Testis (tissue), 2 donors: ENCODE results near the gene TSPAN32.

Experiments used
- CTCF ChIP-seq, 3 experiments: fragments of 450-650 bp in 2 of 3; fragments of 200-600 bp in 1 of 3; sonication (generic) in 1 of 3; IDR thresholded peaks; one replicate each; pipeline ENCODE4 v1.5.1; 2016 to 2019; ENCODE audit warnings: antibody characterized with exemption in 3 of 3, mild to moderate bottlenecking in 2 of 3, moderate library complexity in 1 of 3
- POLR2A ChIP-seq: fragments of 450-650 bp; IDR thresholded peaks from one replicate; pipeline ENCODE4 v1.6.1; 2017; ENCODE audit warnings: antibody characterized with exemption, mild to moderate bottlenecking, moderate library complexity

GRCh38 chr11:2331404-2331803 is 29.6 kb downstream of the TSPAN32 start:
- TF ChIP-seq POLR2A = no peak
- TF ChIP-seq CTCF (IDR thresholded peaks at IDR 0.05) = no peak
